ENCODE measurements around the gene LMF1.
A peak's percentile ranks its signal among the peaks of the same experiment; 100 is the strongest.

Gene LMF1

GRCh38 chr16:1002399-1003166, 31.8 kb upstream of the LMF1 start:
- peak; percentile 47 for DNase-seq

GRCh38 chr16:1001096-1001495, 30.3 kb upstream of the LMF1 start:
- DNase-seq: no peak

- no peak for DNase-seq
Observed at GRCh38 chr16:1000608-1001007, 29.8 kb upstream of the LMF1 start.

- no peak for DNase-seq
Observed at GRCh38 chr16:999677-1000076, 28.9 kb upstream of the LMF1 start.

GRCh38 chr16:998615-999014, 27.8 kb upstream of the LMF1 start:
- DNase-seq: no peak

GRCh38 chr16:998211-998610, 27.4 kb upstream of the LMF1 start:
- no peak for DNase-seq

GRCh38 chr16:997440-998051, 26.8 kb upstream of the LMF1 start:
- DNase-seq: peak; percentile 62

- DNase-seq: peak; percentile 42
Observed at GRCh38 chr16:996681-997080, 25.9 kb upstream of the LMF1 start.

- no peak for DNase-seq
Observed at GRCh38 chr16:995783-996182, 25.0 kb upstream of the LMF1 start.

- DNase-seq: no peak
Observed at GRCh38 chr16:995087-995486, 24.3 kb upstream of the LMF1 start.

- no peak for DNase-seq
Observed at GRCh38 chr16:993731-994130, 22.9 kb upstream of the LMF1 start.

- no peak for DNase-seq
Observed at GRCh38 chr16:991773-992172, 21.0 kb upstream of the LMF1 start.

GRCh38 chr16:991345-991744, 20.6 kb upstream of the LMF1 start:
- DNase-seq: no peak

GRCh38 chr16:990516-991291, 19.9 kb upstream of the LMF1 start:
- no peak for DNase-seq

GRCh38 chr16:989354-989814, 18.6 kb upstream of the LMF1 start:
- no peak for DNase-seq

- DNase-seq: no peak
Observed at GRCh38 chr16:988471-989353, 17.9 kb upstream of the LMF1 start.

GRCh38 chr16:987906-988305, 17.1 kb upstream of the LMF1 start:
- no peak for DNase-seq

- no peak for DNase-seq
Observed at GRCh38 chr16:986925-987582, 16.3 kb upstream of the LMF1 start.

- DNase-seq: no peak
Observed at GRCh38 chr16:986411-986810, 15.6 kb upstream of the LMF1 start.

- DNase-seq: no peak
Observed at GRCh38 chr16:985646-986400, 15.0 kb upstream of the LMF1 start.
